Upper lobe of left lung (tissue), 6 donors: ENCODE data around the gene CDYL. TPM values are rescaled to one million over a fixed set of nuclear protein-coding genes. Genes with fewer than 3 reads are reported as not detected.

Source experiments
- ATAC-seq, 2 donors: fragments of 200-7000 bp; cut with Tn5 transposase; one replicate each; pipeline ENCODE4 v1.9.1; 2022; ENCODE audit warnings: mild to moderate bottlenecking in 2 of 2, moderate library complexity in 2 of 2; ENCODE audit not compliant: low FRiP score in 2 of 2
- DNase-seq, 2 donors: peaks; one replicate each; pipeline ENCODE4 v3.0.0-alpha.2; 2019 to 2020
- H3K27ac ChIP-seq, 4 donors: fragments of 200-600 bp; sonication (generic); one replicate each; pipeline ENCODE4 v1.5.1; 2016 to 2019
- H3K27me3 ChIP-seq, 4 donors: fragments of 200-600 bp; sonication (generic); one replicate each; pipeline ENCODE4 v1.5.1; 2017 to 2019
- H3K36me3 ChIP-seq, 4 donors: fragments of 200-600 bp; sonication (generic); one replicate each; pipeline ENCODE4 v1.5.1; 2016 to 2019
- H3K4me1 ChIP-seq, 4 donors: fragments of 200-600 bp; sonication (generic); one replicate each; pipeline ENCODE4 v1.5.1; 2018 to 2019
- H3K4me3 ChIP-seq, 4 donors: fragments of 200-600 bp; sonication (generic); one replicate each; pipeline ENCODE4 v1.5.1; 2017 to 2019; ENCODE audit warnings: mild to moderate bottlenecking in 2 of 4, moderate library complexity in 1 of 4
- H3K9me3 ChIP-seq, 4 donors: fragments of 200-600 bp; sonication (generic); one replicate each; pipeline ENCODE4 v1.5.1; 2018 to 2019
- EP300 ChIP-seq, 4 donors: sonication (generic); formaldehyde crosslinking; IDR thresholded peaks; one replicate each; pipeline ENCODE4 v1.5.1; 2017; ENCODE audit warnings: antibody characterized with exemption in 4 of 4, control low read depth in 2 of 4
- POLR2A ChIP-seq, 4 donors: fragments of 450-650 bp; IDR thresholded peaks; one replicate each; pipeline ENCODE4 v1.5.1; 2016 to 2017; ENCODE audit warnings: antibody characterized with exemption in 4 of 4, mild to moderate bottlenecking in 2 of 4
- POLR2AphosphoS5 ChIP-seq, 2 donors: sonication (generic); formaldehyde crosslinking; IDR thresholded peaks; one replicate each; pipeline ENCODE4 v1.5.1; 2017; ENCODE audit warnings: antibody characterized with exemption in 2 of 2
- WGBS, 2 donors: methylation state at CpG; one replicate each; pipeline ENCODE4 v1.1.5; 2017 to 2018; 5-methylcytosine and 5-hydroxymethylcytosine counted together
- total RNA-seq, 6 donors: library from RNA; depleted of rRNA in 4 of 6; stranded (reverse); fragments of >200 nt in 4 of 6; gene quantifications; one replicate each; pipeline versions ENCODE4 v1.1.0 to v1.2.1, GENCODE V29; 2016 to 2021
- TF ChIP-seq, protein P1 (sequence below), 6 experiments: fragments of 450-650 bp in 4 of 6; fragments of 200-600 bp in 2 of 6; sonication (generic) in 2 of 6; IDR thresholded peaks; one replicate each; pipeline ENCODE4 v1.5.1; 2016 to 2019; ENCODE audit warnings: antibody characterized with exemption in 6 of 6
- donor health status: DM: no; HTN: no; CAD: no; lungs with moderate emphysema.
- donor health status: DM: no; HTN: yes; CAD: no; lungs with severe emphysema.

The CDYL gene
- total RNA-seq, 6 donors from 2014 or later: 17.6 to 48.9 (median 32.9) TPM

DNA sequence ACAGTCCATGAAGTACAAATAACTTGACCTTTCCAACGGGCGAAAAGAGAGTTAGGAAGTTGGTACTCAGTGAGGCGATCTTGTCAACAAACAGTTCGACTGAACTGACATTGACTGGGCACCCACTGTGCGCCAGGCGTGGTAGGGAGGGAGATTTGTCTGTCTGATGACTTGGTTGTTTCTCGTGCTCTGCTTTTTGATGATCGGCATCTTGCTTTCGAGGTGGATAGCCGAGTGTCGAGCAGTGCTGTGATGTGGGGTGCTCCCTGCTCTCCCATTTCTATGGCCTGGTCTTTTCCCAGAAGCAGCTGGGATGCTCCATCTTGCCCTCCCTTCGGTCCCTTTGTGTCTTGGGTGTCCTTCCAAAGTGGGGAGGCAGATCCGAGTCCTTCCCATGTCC lies 197.2 kb downstream of the CDYL start:
- no peaks in the 10 kb centered on the region for H3K36me3 ChIP-seq
- TF ChIP-seq POLR2A (IDR thresholded peaks at IDR 0.05): no peak
- TF ChIP-seq, protein P1, sequence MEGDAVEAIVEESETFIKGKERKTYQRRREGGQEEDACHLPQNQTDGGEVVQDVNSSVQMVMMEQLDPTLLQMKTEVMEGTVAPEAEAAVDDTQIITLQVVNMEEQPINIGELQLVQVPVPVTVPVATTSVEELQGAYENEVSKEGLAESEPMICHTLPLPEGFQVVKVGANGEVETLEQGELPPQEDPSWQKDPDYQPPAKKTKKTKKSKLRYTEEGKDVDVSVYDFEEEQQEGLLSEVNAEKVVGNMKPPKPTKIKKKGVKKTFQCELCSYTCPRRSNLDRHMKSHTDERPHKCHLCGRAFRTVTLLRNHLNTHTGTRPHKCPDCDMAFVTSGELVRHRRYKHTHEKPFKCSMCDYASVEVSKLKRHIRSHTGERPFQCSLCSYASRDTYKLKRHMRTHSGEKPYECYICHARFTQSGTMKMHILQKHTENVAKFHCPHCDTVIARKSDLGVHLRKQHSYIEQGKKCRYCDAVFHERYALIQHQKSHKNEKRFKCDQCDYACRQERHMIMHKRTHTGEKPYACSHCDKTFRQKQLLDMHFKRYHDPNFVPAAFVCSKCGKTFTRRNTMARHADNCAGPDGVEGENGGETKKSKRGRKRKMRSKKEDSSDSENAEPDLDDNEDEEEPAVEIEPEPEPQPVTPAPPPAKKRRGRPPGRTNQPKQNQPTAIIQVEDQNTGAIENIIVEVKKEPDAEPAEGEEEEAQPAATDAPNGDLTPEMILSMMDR (IDR thresholded peaks at IDR 0.05): no peak
- no peak for TF ChIP-seq EP300 (IDR thresholded peaks at IDR 0.05)
- TF ChIP-seq POLR2AphosphoS5 (IDR thresholded peaks at IDR 0.05): no peak
- peaks cover 0 to 2% (median 0%) of the 10 kb centered on the region in 4 donors for H3K4me1 ChIP-seq
- no peaks in the 10 kb centered on the region for H3K27me3 ChIP-seq
- no peak overlapping the region for H3K4me3 ChIP-seq
- 90 to 93% methylated on average over 13 of the region's 13 CpGs for WGBS, 2 donors
- no peaks in the 10 kb centered on the region for H3K9me3 ChIP-seq
- H3K27ac ChIP-seq: no peak overlapping the region
- ATAC-seq (no peak), DNase-seq (no peak)

DNA sequence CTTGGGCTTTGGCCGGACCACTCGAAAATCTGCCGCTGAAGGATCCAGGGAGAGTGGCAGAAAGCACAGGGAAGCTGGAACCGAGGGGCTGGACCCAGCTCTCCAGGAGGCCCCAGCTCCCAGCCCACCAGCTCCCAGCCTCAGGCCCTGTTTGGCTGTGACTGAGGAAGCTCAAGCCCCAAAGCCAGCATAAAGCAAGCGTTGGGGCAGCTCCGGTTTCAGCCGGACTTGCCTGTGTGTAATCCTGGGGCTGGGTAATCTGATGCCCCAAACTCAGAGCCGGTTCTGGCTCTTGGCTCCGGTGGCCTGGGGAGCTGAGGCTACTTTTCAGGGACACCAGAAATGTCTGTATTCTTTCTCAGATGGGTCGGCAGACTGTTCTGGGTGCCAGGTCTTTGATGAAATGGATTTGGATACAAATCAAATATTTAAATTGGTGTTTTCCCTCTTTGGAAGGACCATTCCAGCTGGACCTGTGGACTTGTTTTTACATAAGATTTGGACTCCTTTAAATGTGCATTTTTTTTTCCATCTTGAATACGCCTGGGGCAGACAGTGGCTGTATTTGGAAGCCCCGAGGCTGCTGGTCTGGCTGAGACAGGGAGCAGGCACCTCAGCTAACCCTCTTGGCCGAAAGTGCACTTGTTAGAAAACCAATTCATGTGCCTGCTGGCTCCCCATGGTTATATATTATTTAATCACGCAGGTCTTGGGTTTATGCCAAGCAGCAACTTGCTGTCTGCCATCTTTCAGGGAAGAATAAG lies 198.0 kb downstream of the CDYL start:
- Histone ChIP-seq H3K9me3 (peaks cover 0 to 6% (median 4%) of the 10 kb centered on the region in 4 donors), H3K4me1 (peaks cover 0 to 2% (median 0%) of the 10 kb centered on the region in 4 donors), H3K4me3 (no peak overlapping the region), H3K27me3 (no peaks in the 10 kb centered on the region), H3K27ac (no peak overlapping the region), H3K36me3 (no peaks in the 10 kb centered on the region)
- 49 to 55% methylated on average over 10 to 14 of the region's 14 CpGs for WGBS, 2 donors
- no peak for TF ChIP-seq EP300 (IDR thresholded peaks at IDR 0.05)
- TF ChIP-seq POLR2AphosphoS5 (IDR thresholded peaks at IDR 0.05): no peak
- TF ChIP-seq, protein P1 (IDR thresholded peaks at IDR 0.05): no peak
- no peak for TF ChIP-seq POLR2A (IDR thresholded peaks at IDR 0.05)
- DNase-seq: no peak
- peak in 1 of 2 donors; percentile 73 for ATAC-seq

DNA sequence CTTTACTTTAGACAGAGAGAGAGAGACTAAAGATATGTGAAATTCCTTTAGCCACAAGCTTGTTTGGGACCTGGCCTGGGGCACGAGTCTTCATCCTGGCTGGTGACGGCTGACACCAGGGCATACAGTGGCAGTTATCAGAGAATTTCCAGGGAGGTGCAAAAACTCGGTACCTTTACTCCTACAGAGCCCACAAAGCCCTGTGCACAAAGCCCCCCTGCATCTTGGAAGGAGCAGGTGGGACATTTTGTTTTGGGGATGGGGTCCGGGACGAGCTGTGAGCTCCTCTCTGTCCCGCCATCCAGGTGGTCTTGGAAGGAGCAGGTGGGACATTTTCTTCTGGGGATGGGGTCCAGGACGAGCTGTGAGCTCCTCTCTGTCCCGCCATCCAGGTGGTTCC lies 198.8 kb downstream of the CDYL start:
- peaks cover 3 to 14% (median 11%) of the 10 kb centered on the region in 4 donors for H3K9me3 ChIP-seq
- ATAC-seq (peak in 1 of 2 donors; percentile 40), DNase-seq (no peak)
- TF ChIP-seq POLR2A (IDR thresholded peaks at IDR 0.05) (no peak), EP300 (IDR thresholded peaks at IDR 0.05) (no peak), POLR2AphosphoS5 (IDR thresholded peaks at IDR 0.05) (no peak)
- TF ChIP-seq, protein P1 (IDR thresholded peaks at IDR 0.05): no peak
- H3K27me3 ChIP-seq: no peaks in the 10 kb centered on the region
- 81 to 98% methylated on average over 4 to 8 of the region's 8 CpGs for WGBS, 2 donors
- peaks cover 0 to 2% (median 0%) of the 10 kb centered on the region in 4 donors for H3K4me1 ChIP-seq
- H3K36me3 ChIP-seq: no peaks in the 10 kb centered on the region
- no peak overlapping the region for H3K27ac ChIP-seq
- no peak overlapping the region for H3K4me3 ChIP-seq

DNA sequence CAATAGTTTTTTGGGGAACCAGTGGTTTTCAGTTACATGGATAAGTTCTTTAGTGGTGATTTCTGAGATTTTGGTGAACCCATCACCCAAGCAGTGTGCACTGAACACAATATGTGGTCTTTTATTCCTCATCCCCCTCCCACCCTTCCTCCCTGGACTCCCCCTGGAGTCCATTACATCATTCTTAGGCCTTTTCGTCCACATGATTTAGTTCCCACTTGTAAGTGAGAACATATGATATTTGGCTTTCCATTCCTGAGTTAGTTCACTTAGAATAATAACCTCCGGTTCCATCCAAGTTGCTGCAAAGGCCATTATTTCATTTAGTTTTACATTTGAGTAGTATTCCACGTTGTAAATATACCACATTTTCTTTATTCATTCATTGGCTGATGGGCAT lies 199.3 kb downstream of the CDYL start:
- no peak for ATAC-seq

More for the DNA sequence above, 199.3 kb downstream of the CDYL start:
- Histone ChIP-seq H3K36me3 (no peaks in the 10 kb centered on the region), H3K4me3 (no peak overlapping the region), H3K27ac (no peak overlapping the region), H3K4me1 (peaks cover 0 to 2% (median 0%) of the 10 kb centered on the region in 4 donors), H3K9me3 (peaks cover 3 to 14% (median 11%) of the 10 kb centered on the region in 4 donors), H3K27me3 (no peaks in the 10 kb centered on the region)
- WGBS, 2 donors: 73 to 75% methylated on average over 3 of the region's 3 CpGs
- no peak for DNase-seq
- TF ChIP-seq, protein P1 (IDR thresholded peaks at IDR 0.05): no peak
- TF ChIP-seq EP300 (IDR thresholded peaks at IDR 0.05) (no peak), POLR2A (IDR thresholded peaks at IDR 0.05) (no peak), POLR2AphosphoS5 (IDR thresholded peaks at IDR 0.05) (no peak)
